ENCODE measurements around the gene INSM1. TPM values are rescaled to one million over a fixed set of nuclear protein-coding genes. Genes with fewer than 3 reads are reported as not detected.

Gene INSM1
- total and polyA plus RNA-seq, 10 of the 15 experiments (the other 5 are each of a cell fraction or from before 2014, with no cell fraction given): 0.03 to 0.11 (median 0.04) TPM; not detected in 7

GRCh38 chr20:20369250-20370093 lies 1.6 kb downstream of the INSM1 start:
- Histone ChIP-seq H4K20me1 (ENCODE audit: control insufficient read depth, insufficient read depth) (no peaks in the 10 kb centered on the region), H3K4me3 (no peak overlapping the region), H3K27me3 (replicated peaks in 1 of 2; ENCODE audit: control insufficient read depth in 2 of 2, insufficient read depth in 2 of 2, low read length in 1 of 2) (peaks cover 15 to 27% of the 10 kb centered on the region in 2 experiments), H3K4me1 (ENCODE audit: control insufficient read depth, insufficient read depth, low read length) (no peaks in the 10 kb centered on the region), H2AFZ (ENCODE audit: control insufficient read depth, low read depth, low read length) (no peak overlapping the region; the same call in 1 of the 2 replicates), H3K4me2 (ENCODE audit: control insufficient read depth, insufficient read depth) (peak overlapping the region; percentile 71), H3K9ac (ENCODE audit: control insufficient read depth, insufficient read depth, low read length) (no peak overlapping the region), H3K27ac (ENCODE audit: control insufficient read depth, insufficient read depth) (no peak overlapping the region), H3K36me3 (ENCODE audit: control insufficient read depth in 2 of 2, insufficient read depth in 2 of 2, low read length in 1 of 2) (no peaks in the 10 kb centered on the region), H3K9me3 (replicated peaks; ENCODE audit: control insufficient read depth, insufficient read depth, low read length) (no peaks in the 10 kb centered on the region), H3K79me2 (ENCODE audit: control insufficient read depth, insufficient read depth, low read length) (no peaks in the 10 kb centered on the region)
- BruUV-seq (replicated peaks): no TSS peak
- ChIA-PET RAD21 (ENCODE audit: unreplicated experiment) (interaction anchor here (1.6 kb wide), 1 partner anchor 83 kb away, joined by 3 read pairs; no protein-coding TSS in a partner anchor), POLR2A (no interaction called here), CTCF (interaction anchor here (1.4 kb wide), 1 partner anchor 224 kb away, joined by 4 read pairs; no protein-coding TSS in a partner anchor), SMC1A (ENCODE audit: uncharacterized antibody, unreplicated experiment) (no interaction called here)
- TF ChIP-seq JUND (IDR thresholded peaks at IDR 0.05; ENCODE audit: low read depth, low read length) (no peak), RFX5 (IDR thresholded peaks at IDR 0.05; ENCODE audit: low read depth, low read length) (no peak), TCF7 (IDR thresholded peaks at IDR 0.05; ENCODE audit: borderline replicate concordance) (no peak), HDAC6 (IDR thresholded peaks at IDR 0.05; ENCODE audit: unreplicated experiment) (peak; percentile 97), IRF4 (IDR thresholded peaks at IDR 0.05; ENCODE audit: low read depth, low read length) (no peak)
- intact Hi-C loops (cut with micrococcal nuclease; ENCODE audit: unreplicated experiment): loop anchor here (5.0 to 10.0 kb wide), 3 partner anchors 58 to 285 kb away; no protein-coding TSS in a partner anchor
- DNase-seq (ENCODE audit: low read depth, low spot score) (no peak), FAIRE-seq (no peak), ATAC-seq (peak; percentile 49)
- WGBS (ENCODE audit: insufficient coverage, insufficient replicate concordance, low lambda C conversion rate, missing lambda C conversion rate): 2% methylated on average over 81 of the region's 86 CpGs
- in situ Hi-C loops (cut with MboI): no loop called here

GRCh38 chr20:20370094-20370575 lies 2.2 kb downstream of the INSM1 start:
- RAD21 ChIA-PET (ENCODE audit: unreplicated experiment): interaction anchor here (1.6 kb wide), 1 partner anchor 82 kb away, joined by 3 read pairs; no protein-coding TSS in a partner anchor
- Histone ChIP-seq H3K79me2 (ENCODE audit: control insufficient read depth, insufficient read depth, low read length) (no peaks in the 10 kb centered on the region), H3K4me3 (no peak overlapping the region), H3K4me1 (ENCODE audit: control insufficient read depth, insufficient read depth, low read length) (no peaks in the 10 kb centered on the region), H3K4me2 (ENCODE audit: control insufficient read depth, insufficient read depth) (peak overlapping the region; percentile 71; the same call in 1 of the 2 replicates), H2AFZ (ENCODE audit: control insufficient read depth, low read depth, low read length) (no peak overlapping the region), H3K9ac (ENCODE audit: control insufficient read depth, insufficient read depth, low read length) (no peak overlapping the region), H3K27ac (ENCODE audit: control insufficient read depth, insufficient read depth) (no peak overlapping the region), H4K20me1 (ENCODE audit: control insufficient read depth, insufficient read depth) (no peaks in the 10 kb centered on the region), H3K9me3 (replicated peaks; ENCODE audit: control insufficient read depth, insufficient read depth, low read length) (no peaks in the 10 kb centered on the region), H3K36me3 (ENCODE audit: control insufficient read depth in 2 of 2, insufficient read depth in 2 of 2, low read length in 1 of 2) (no peaks in the 10 kb centered on the region), H3K27me3 (replicated peaks in 1 of 2; ENCODE audit: control insufficient read depth in 2 of 2, insufficient read depth in 2 of 2, low read length in 1 of 2) (peaks cover 11 to 20% of the 10 kb centered on the region in 2 experiments)
- SMC1A ChIA-PET (ENCODE audit: uncharacterized antibody, unreplicated experiment): no interaction called here
- no TSS peak for BruUV-seq (replicated peaks)
- FAIRE-seq: no peak
- intact Hi-C loops (cut with micrococcal nuclease; ENCODE audit: unreplicated experiment): loop anchor here (5.0 kb wide), 1 partner anchor 57 kb away; no protein-coding TSS in a partner anchor
- CTCF ChIA-PET: interaction anchor here (1.1 to 1.4 kb wide), 2 partner anchors 196 to 224 kb away, joined by 3 to 4 read pairs; no protein-coding TSS in a partner anchor
- ATAC-seq: no peak
- in situ Hi-C loops (cut with MboI): no loop called here
- no peak for DNase-seq (ENCODE audit: low read depth, low spot score)
- POLR2A ChIA-PET: no interaction called here
- 8% methylated on average over 10 of the region's 10 CpGs for WGBS (ENCODE audit: insufficient coverage, insufficient replicate concordance, low lambda C conversion rate, missing lambda C conversion rate)
- no peak for TF ChIP-seq ZBTB40 (IDR thresholded peaks at IDR 0.05; ENCODE audit: borderline replicate concordance)
- 0 out of 2 replicates have a peak, but pooled peaks have one; percentile 33 for TF ChIP-seq EZH2 (IDR thresholded peaks at IDR 0.05; ENCODE audit: borderline replicate concordance, control insufficient read depth, low read depth, low read length)
- no peak for TF ChIP-seq CTCF (IDR thresholded peaks at IDR 0.05 in 2 of 3, conservative IDR thresholded peaks at IDR 0.05 in 1 of 3; ENCODE audit: control insufficient read depth in 2 of 3, extremely low read depth in 1 of 3, insufficient read depth in 1 of 3, low read depth in 3 of 3, low read length in 3 of 3)

Measured in GM12878 (cell line).